HG02970 (cell line): ENCODE measurements around the gene MTX2.
"Not testable (repeated sequence)": the region's sequence is repeated elsewhere in the genome, so short reads cannot be mapped to it uniquely, and the experiment has no call there.

Experiments used
- ATAC-seq: cut with Tn5 transposase; IDR thresholded peaks from one replicate; pipeline ENCODE4 v1.9.1; 2021; ENCODE audit warnings: mild to moderate bottlenecking, moderate library complexity, moderate number of reproducible peaks; ENCODE audit not compliant: unreplicated experiment, low FRiP score

Gene MTX2

GRCh38 chr2:176368349-176368748 lies 99.1 kb downstream of the MTX2 start:
- no peak for ATAC-seq

- no peak for ATAC-seq
Observed at GRCh38 chr2:176370467-176371171, 101.4 kb downstream of the MTX2 start.

GRCh38 chr2:176373155-176373554 lies 103.9 kb downstream of the MTX2 start:
- not testable (repeated sequence) for ATAC-seq

DNA sequence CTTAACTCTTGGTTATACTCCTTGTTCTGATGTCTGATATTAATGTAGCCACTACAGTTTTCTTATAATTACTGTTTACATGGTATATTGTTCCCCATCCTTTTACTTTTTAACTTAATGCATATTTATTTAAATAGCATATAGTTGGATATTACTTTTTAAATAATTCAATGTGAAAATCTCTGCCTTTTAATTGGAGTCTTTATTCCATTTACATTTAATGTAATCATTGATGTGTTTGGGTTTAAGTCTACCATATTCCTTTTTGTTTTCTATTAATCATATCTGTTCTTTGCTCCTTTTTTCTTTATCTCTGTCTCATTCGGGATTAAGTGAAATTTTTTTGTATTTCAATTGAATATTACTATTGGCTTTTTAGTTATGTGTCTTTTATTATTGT lies 109.1 kb downstream of the MTX2 start:
- no peak for ATAC-seq

GRCh38 chr2:176380341-176380740 lies 111.1 kb downstream of the MTX2 start:
- ATAC-seq: no peak

- ATAC-seq: no peak
Observed at GRCh38 chr2:176383100-176383499, 113.9 kb downstream of the MTX2 start.

DNA sequence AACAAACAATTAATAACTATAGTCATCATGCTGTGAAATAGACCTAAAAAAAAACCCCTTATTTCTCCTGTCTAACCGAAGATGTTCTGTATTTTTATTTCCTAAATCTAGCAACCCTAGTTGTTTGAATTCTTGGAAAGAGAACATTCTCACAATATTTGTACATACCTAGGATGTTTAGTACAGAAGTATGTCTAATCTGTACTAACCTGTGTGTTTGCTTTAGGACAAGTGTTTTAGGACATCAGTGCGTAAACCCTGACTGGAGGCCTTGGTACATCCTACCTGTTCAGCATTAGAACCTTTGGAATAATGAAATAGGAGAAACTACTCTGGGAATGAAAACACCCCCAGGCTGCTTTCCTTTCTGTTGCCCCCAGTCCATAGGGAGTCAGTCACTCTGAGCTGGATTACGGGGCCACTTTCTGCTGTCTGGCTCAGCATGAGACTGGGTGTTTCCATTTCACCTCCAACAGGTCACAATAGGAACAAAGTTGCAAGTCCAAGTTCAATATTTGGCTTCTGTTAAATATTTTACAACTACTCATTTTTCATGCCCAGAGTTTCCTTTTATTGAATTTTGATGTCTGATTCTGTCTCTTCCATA lies 114.7 kb downstream of the MTX2 start:
- no peak for ATAC-seq

DNA sequence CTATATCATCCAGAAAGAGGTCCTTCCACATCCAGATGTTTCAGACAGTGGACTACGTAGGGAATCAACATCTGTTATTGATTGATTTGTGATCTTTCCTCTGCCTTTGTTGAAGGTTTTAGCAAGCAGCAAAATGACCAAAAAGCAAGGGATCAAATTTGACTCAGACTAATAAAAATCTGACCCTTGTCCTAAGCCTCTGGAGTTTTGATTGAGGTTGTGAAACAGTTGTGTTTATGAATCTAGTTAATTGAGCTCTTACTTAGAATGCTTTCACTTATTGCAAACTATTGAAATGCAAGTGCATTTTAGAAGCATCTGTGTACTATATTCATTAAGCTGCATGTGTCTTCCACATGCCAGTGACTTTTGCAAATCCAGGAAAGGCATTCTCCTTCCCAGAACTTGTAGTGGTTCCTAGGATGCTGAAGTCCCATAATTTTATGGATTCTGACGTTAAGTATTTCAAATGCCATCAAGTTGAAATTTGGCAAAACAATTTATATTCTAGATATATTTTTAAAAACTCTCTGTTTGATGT lies 116.0 kb downstream of the MTX2 start:
- ATAC-seq: no peak

DNA sequence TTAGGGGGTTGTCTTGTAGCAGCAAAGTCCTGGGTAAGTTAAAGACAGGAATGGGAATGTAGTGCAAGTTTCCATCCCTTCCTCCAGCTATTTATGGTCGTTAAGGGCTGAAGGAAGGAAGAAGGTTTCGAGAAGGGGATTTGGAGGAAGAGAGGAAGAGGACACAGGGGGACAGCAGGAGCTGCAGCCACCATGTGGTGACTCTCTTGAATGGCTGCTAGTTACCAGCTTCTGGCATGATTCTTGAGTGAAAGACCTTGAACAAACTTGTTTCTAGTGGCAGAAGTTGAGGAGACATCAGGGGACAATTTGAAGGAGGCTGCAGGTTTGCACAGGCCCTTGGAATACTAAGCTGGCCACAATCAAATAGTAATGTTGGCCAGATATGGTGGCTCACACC lies 116.6 kb downstream of the MTX2 start:
- no peak for ATAC-seq
